H7 (cell line): ENCODE data around the gene SEC14L1. TPM values are rescaled to one million over a fixed set of nuclear protein-coding genes. Genes with fewer than 3 reads are reported as not detected.

Source experiments
- DNase-seq: peaks from one replicate; pipeline ENCODE4 v3.0.0; 2012
- H3K27me3 ChIP-seq: 2 replicates; pipeline ENCODE4 v1.6.0; 2011; ENCODE audit warnings: mild to moderate bottlenecking, low read length; ENCODE audit not compliant: control insufficient read depth, insufficient read depth
- H3K36me3 ChIP-seq: replicated peaks from 2 replicates; pipeline ENCODE4 v1.5.1; 2011; ENCODE audit warnings: low read length; ENCODE audit not compliant: control insufficient read depth, insufficient read depth
- H3K4me3 ChIP-seq: 2 replicates; pipeline ENCODE4 v1.5.1; 2011; ENCODE audit warnings: low read depth, mild to moderate bottlenecking, control low read depth, low read length, moderate library complexity; ENCODE audit not compliant: insufficient read depth
- total RNA-seq: library from RNA; depleted of rRNA; stranded (reverse); fragments of >200 nt; shearing (Covaris generic); gene quantifications from 2 replicates; pipeline ENCODE4 v1.2.3, GENCODE V29; 2014

Gene SEC14L1
- total RNA-seq, 1 experiment from 2014 or later: 45.9 TPM

- no peaks in the 10 kb centered on the region for H3K27me3 ChIP-seq
- DNase-seq: no peak
- H3K4me3 ChIP-seq: no peak overlapping the region
- H3K36me3 ChIP-seq: peaks cover 36% of the 10 kb centered on the region
These were observed 71.5 kb downstream of the SEC14L1 start for GRCh38 chr17:77212081-77212832.

- no peak overlapping the region for H3K4me3 ChIP-seq
- H3K36me3 ChIP-seq: peaks cover 36% of the 10 kb centered on the region
- peak; percentile 56 for DNase-seq
- no peaks in the 10 kb centered on the region for H3K27me3 ChIP-seq
These were observed 72.3 kb downstream of the SEC14L1 start for GRCh38 chr17:77212833-77213777.

GRCh38 chr17:77213778-77214132, 73.0 kb downstream of the SEC14L1 start:
- Histone ChIP-seq H3K36me3 (peaks cover 36% of the 10 kb centered on the region), H3K27me3 (no peaks in the 10 kb centered on the region), H3K4me3 (no peak overlapping the region)
- DNase-seq: no peak

GRCh38 chr17:77214328-77214727, 73.6 kb downstream of the SEC14L1 start:
- Histone ChIP-seq H3K36me3 (peaks cover 33% of the 10 kb centered on the region), H3K4me3 (no peak overlapping the region), H3K27me3 (no peaks in the 10 kb centered on the region)
- peak; percentile 63 for DNase-seq

- H3K4me3 ChIP-seq: no peak overlapping the region
- H3K27me3 ChIP-seq: no peaks in the 10 kb centered on the region
- peaks cover 31% of the 10 kb centered on the region for H3K36me3 ChIP-seq
- peak; percentile 89 for DNase-seq
These were observed 74.0 kb downstream of the SEC14L1 start for GRCh38 chr17:77214743-77215142.

- DNase-seq: no peak
- no peak overlapping the region for H3K4me3 ChIP-seq
- no peaks in the 10 kb centered on the region for H3K27me3 ChIP-seq
- H3K36me3 ChIP-seq: peaks cover 28% of the 10 kb centered on the region
These were observed 74.5 kb downstream of the SEC14L1 start for GRCh38 chr17:77215281-77215680.

GRCh38 chr17:77216486-77216885, 75.7 kb downstream of the SEC14L1 start:
- no peak for DNase-seq
- Histone ChIP-seq H3K36me3 (peaks cover 18% of the 10 kb centered on the region), H3K27me3 (no peaks in the 10 kb centered on the region), H3K4me3 (no peak overlapping the region)

- no peak overlapping the region for H3K4me3 ChIP-seq
- peaks cover 13% of the 10 kb centered on the region for H3K36me3 ChIP-seq
- no peak for DNase-seq
- H3K27me3 ChIP-seq: no peaks in the 10 kb centered on the region
These were observed 76.4 kb downstream of the SEC14L1 start for GRCh38 chr17:77217123-77217522.

GRCh38 chr17:77217566-77217965, 76.8 kb downstream of the SEC14L1 start:
- H3K36me3 ChIP-seq: peaks cover 10% of the 10 kb centered on the region
- no peak overlapping the region for H3K4me3 ChIP-seq
- H3K27me3 ChIP-seq: no peaks in the 10 kb centered on the region
- no peak for DNase-seq

GRCh38 chr17:77218902-77219301, 78.1 kb downstream of the SEC14L1 start:
- H3K4me3 ChIP-seq: no peak overlapping the region
- peak; percentile 49 for DNase-seq
- peaks cover 4% of the 10 kb centered on the region for H3K36me3 ChIP-seq
- no peaks in the 10 kb centered on the region for H3K27me3 ChIP-seq

GRCh38 chr17:77222356-77222755, 81.6 kb downstream of the SEC14L1 start:
- Histone ChIP-seq H3K27me3 (no peaks in the 10 kb centered on the region), H3K4me3 (no peak overlapping the region), H3K36me3 (no peaks in the 10 kb centered on the region)
- no peak for DNase-seq

GRCh38 chr17:77223642-77224420, 83.1 kb downstream of the SEC14L1 start:
- no peak overlapping the region for H3K4me3 ChIP-seq
- no peaks in the 10 kb centered on the region for H3K27me3 ChIP-seq
- H3K36me3 ChIP-seq: no peaks in the 10 kb centered on the region
- peak; percentile 15 for DNase-seq

GRCh38 chr17:77225265-77225664, 84.5 kb downstream of the SEC14L1 start:
- no peak overlapping the region for H3K4me3 ChIP-seq
- no peaks in the 10 kb centered on the region for H3K27me3 ChIP-seq
- DNase-seq: no peak
- no peaks in the 10 kb centered on the region for H3K36me3 ChIP-seq

GRCh38 chr17:77227461-77228240, 86.9 kb downstream of the SEC14L1 start:
- H3K36me3 ChIP-seq: no peaks in the 10 kb centered on the region
- DNase-seq: peak; percentile 58
- no peak overlapping the region for H3K4me3 ChIP-seq
- no peaks in the 10 kb centered on the region for H3K27me3 ChIP-seq
